Fibroblast of mammary gland (primary cell): ENCODE data around the gene SPATS2.

Experiments
- DNase-seq: peaks from one replicate; pipeline ENCODE4 v3.0.0-alpha.2; 2010; ENCODE audit warnings: low read depth
- H3K4me3 ChIP-seq: 2 replicates; pipeline ENCODE4 v1.5.1; 2011; ENCODE audit warnings: low read depth, mild to moderate bottlenecking, low read length, moderate library complexity; ENCODE audit not compliant: control insufficient read depth
- TF ChIP-seq, protein P1 (sequence below): conservative IDR thresholded peaks from 2 replicates; pipeline ENCODE4 v1.5.1; 2011; ENCODE audit warnings: low read depth, low read length, inconsistent platforms; ENCODE audit not compliant: control insufficient read depth, insufficient read depth

The SPATS2 gene

DNA sequence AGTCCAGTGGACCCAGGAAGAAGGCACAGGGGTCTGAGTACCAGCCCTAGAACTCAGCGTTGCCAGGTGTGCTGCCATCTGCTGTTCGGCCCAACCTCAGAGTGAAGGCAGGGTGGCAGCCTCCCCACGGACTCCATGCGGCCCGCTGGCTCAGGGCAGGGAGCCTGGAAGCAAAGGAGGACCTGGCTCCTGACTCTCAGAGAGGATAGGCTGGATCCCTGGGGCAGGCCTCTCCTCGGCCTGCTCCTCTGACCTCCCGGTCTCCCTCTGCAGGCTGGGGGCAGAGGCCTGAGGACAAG, 190.6 kb downstream of the SPATS2 start:
- no peak for DNase-seq
- H3K4me3 ChIP-seq, result no peak overlapping the region
- TF ChIP-seq, protein P1, sequence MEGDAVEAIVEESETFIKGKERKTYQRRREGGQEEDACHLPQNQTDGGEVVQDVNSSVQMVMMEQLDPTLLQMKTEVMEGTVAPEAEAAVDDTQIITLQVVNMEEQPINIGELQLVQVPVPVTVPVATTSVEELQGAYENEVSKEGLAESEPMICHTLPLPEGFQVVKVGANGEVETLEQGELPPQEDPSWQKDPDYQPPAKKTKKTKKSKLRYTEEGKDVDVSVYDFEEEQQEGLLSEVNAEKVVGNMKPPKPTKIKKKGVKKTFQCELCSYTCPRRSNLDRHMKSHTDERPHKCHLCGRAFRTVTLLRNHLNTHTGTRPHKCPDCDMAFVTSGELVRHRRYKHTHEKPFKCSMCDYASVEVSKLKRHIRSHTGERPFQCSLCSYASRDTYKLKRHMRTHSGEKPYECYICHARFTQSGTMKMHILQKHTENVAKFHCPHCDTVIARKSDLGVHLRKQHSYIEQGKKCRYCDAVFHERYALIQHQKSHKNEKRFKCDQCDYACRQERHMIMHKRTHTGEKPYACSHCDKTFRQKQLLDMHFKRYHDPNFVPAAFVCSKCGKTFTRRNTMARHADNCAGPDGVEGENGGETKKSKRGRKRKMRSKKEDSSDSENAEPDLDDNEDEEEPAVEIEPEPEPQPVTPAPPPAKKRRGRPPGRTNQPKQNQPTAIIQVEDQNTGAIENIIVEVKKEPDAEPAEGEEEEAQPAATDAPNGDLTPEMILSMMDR, result no peak

DNA sequence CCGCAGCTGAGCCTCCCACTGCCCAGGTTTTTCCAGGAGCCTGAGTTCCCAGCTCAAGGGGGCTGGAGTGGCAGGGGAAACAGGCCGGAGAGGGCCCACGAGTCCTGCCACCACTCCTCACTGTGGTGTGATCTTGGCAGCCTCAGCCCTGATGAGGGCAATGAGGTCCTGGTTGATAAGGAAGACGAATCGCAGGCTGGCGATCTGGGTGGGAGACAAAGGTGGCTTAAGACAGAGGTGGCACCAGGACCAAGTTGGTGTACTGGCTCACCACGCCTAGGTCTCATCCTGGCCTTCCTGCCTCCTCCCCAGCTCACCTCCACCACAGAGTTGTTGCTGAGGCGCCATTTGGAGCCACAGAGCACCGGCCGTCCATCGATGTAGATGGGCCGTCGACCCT, 191.3 kb downstream of the SPATS2 start:
- TF ChIP-seq, protein P1, result no peak
- no peak overlapping the region for H3K4me3 ChIP-seq
- DNase-seq, result no peak

GRCh38 chr12:49559011-49559675, 191.9 kb downstream of the SPATS2 start:
- TF ChIP-seq, protein P1, result no peak
- DNase-seq, result no peak
- H3K4me3 ChIP-seq, result no peak overlapping the region

DNA sequence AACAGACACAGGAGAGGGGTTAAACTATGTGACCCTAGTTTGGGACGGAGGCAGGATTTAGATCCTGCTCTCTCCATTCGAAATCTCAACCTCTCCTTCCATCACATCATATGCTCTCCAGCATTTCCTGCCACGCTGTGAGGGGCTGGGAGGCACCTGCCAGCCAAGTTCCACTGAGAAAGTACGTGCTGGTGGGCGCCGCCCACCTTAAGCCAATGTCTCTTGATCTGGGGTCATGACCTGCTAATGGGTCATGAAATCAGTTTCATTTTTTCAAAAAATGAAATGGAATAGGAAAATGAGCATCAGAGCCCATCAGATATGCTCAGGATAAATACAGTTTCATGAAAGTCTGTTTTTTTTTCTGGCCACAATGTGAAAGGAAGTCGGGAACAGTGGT, 193.4 kb downstream of the SPATS2 start:
- no peak for DNase-seq
- TF ChIP-seq, protein P1, result no peak
- no peak overlapping the region for H3K4me3 ChIP-seq

DNA sequence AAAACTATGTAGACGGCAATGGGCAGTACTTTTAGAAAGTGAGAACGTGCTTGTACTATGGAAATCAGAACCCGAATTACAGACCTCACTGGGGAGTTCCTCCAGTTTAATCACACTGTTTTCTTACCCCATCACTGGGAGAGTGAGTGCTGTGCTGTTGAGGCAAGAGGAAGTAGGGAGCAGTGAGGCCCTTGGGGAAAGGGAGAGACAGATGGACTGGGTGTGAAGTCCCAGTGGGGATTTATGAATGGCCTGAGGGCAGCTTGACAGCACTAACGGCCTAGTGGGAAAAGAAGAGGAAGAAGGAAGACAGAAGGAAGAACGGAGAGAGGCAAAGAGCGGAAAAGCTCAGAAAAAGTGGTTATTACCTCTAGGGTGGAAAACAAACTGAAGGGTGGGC, 195.0 kb downstream of the SPATS2 start:
- TF ChIP-seq, protein P1, result no peak

GRCh38 chr12:49562831-49563230, 195.6 kb downstream of the SPATS2 start:
- no peak overlapping the region for H3K4me3 ChIP-seq
- TF ChIP-seq, protein P1, result no peak
- no peak for DNase-seq

More for the DNA sequence above, 195.0 kb downstream of the SPATS2 start:
- no peak overlapping the region for H3K4me3 ChIP-seq
- no peak for DNase-seq
